SIG-M5 treated with dmso at 0.1 percent for 504 hours (cell line): ENCODE data around the gene SALL3.

Source experiments
- DNase-seq: peaks from one replicate; lab custom pipeline; 2025; ENCODE audit not compliant: unreplicated experiment; lab: John Stamatoyannopoulos, UW

SALL3 gene

GRCh38 chr18:78965260-78965659 lies 14.4 kb upstream of the SALL3 start:
- no peak for DNase-seq

- DNase-seq: no peak
These were observed 13.5 kb upstream of the SALL3 start for GRCh38 chr18:78965917-78966792.

- no peak for DNase-seq
These were observed 12.9 kb upstream of the SALL3 start for GRCh38 chr18:78966793-78967106.

GRCh38 chr18:78967692-78968091 lies 11.9 kb upstream of the SALL3 start:
- DNase-seq: no peak

GRCh38 chr18:78969574-78970315 lies 9.9 kb upstream of the SALL3 start:
- DNase-seq: no peak

GRCh38 chr18:78970774-78971333 lies 8.8 kb upstream of the SALL3 start:
- DNase-seq: no peak

- no peak for DNase-seq
These were observed 7.9 kb upstream of the SALL3 start for GRCh38 chr18:78971511-78972245.

GRCh38 chr18:78972385-78972918 lies 7.2 kb upstream of the SALL3 start:
- DNase-seq: no peak

GRCh38 chr18:78972930-78973331 lies 6.7 kb upstream of the SALL3 start:
- no peak for DNase-seq

GRCh38 chr18:78973357-78974083 lies 6.1 kb upstream of the SALL3 start:
- DNase-seq: no peak

GRCh38 chr18:78974115-78974761 lies 5.4 kb upstream of the SALL3 start:
- DNase-seq: no peak

- no peak for DNase-seq
These were observed 4.3 kb upstream of the SALL3 start for GRCh38 chr18:78975292-78975691.

GRCh38 chr18:78975699-78976335 lies 3.8 kb upstream of the SALL3 start:
- DNase-seq: no peak

GRCh38 chr18:78976765-78977636 lies 2.6 kb upstream of the SALL3 start:
- no peak for DNase-seq

GRCh38 chr18:78977637-78978348 lies 1.8 kb upstream of the SALL3 start:
- DNase-seq: no peak

- no peak for DNase-seq
These were observed 1.1 kb upstream of the SALL3 start for GRCh38 chr18:78978349-78979055.

- DNase-seq: no peak
These were observed 425 bp upstream of the SALL3 start for GRCh38 chr18:78979056-78979729.
